NCI-H2029 treated with DMSO at 0.1 percent for 48 hours (cell line): ENCODE results near the gene ZCCHC17.
A peak's percentile ranks its signal among the peaks of the same experiment; 100 is the strongest.
"Not testable (repeated sequence)": the region's sequence is repeated elsewhere in the genome, so short reads cannot be mapped to it uniquely, and the experiment has no call there.

ENCODE experiments used
- DNase-seq: peaks from one replicate; lab custom pipeline; 2025; lab: John Stamatoyannopoulos, UW

Gene ZCCHC17

GRCh38 chr1:31296486-31297276 is at the start of gene ZCCHC17, which contains the start of gene SNRNP40:
Gene ZCCHC17 (plus strand): TSS chr1:31297032. CDS start chr1:31310099, 13,067 bp downstream.
Gene SNRNP40 (minus strand): TSS chr1:31296788. CDS start chr1:31296751, 37 bp downstream.
- peak; percentile 93 for DNase-seq

- no peak for DNase-seq
These were observed 48.6 kb upstream of the ZCCHC17 start for GRCh38 chr1:31248276-31248675.

- DNase-seq: no peak
These were observed 47.0 kb upstream of the ZCCHC17 start for GRCh38 chr1:31249854-31250253.

GRCh38 chr1:31257213-31257612 is 39.6 kb upstream of the ZCCHC17 start:
- no peak for DNase-seq

- DNase-seq: no peak
These were observed 38.3 kb upstream of the ZCCHC17 start for GRCh38 chr1:31258581-31258980.

GRCh38 chr1:31259746-31260145 is 37.1 kb upstream of the ZCCHC17 start:
- DNase-seq: no peak

- DNase-seq: no peak
These were observed 34.9 kb upstream of the ZCCHC17 start for GRCh38 chr1:31261916-31262315.

- DNase-seq: not testable (repeated sequence)
These were observed 34.4 kb upstream of the ZCCHC17 start for GRCh38 chr1:31262393-31262792.

- no peak for DNase-seq
These were observed 33.4 kb upstream of the ZCCHC17 start for GRCh38 chr1:31263408-31263807.

- DNase-seq: no peak
These were observed 31.9 kb upstream of the ZCCHC17 start for GRCh38 chr1:31264790-31265386.

- no peak for DNase-seq
These were observed 30.3 kb upstream of the ZCCHC17 start for GRCh38 chr1:31266547-31266946.

- no peak for DNase-seq
These were observed 24.5 kb upstream of the ZCCHC17 start for GRCh38 chr1:31272369-31272768.

GRCh38 chr1:31273619-31274018 is 23.2 kb upstream of the ZCCHC17 start:
- DNase-seq: no peak

- not testable (repeated sequence) for DNase-seq
These were observed 14.4 kb upstream of the ZCCHC17 start for GRCh38 chr1:31282426-31282825.

- not testable (repeated sequence) for DNase-seq
These were observed 9.0 kb upstream of the ZCCHC17 start for GRCh38 chr1:31287791-31288190.

- no peak for DNase-seq
These were observed 7.8 kb upstream of the ZCCHC17 start for GRCh38 chr1:31289021-31289420.

- DNase-seq: no peak
These were observed 852 bp upstream of the ZCCHC17 start for GRCh38 chr1:31295874-31296485.

- DNase-seq: no peak
These were observed 730 bp downstream of the ZCCHC17 start for GRCh38 chr1:31297277-31298247.

GRCh38 chr1:31299365-31299764 is 2.5 kb downstream of the ZCCHC17 start:
- no peak for DNase-seq

- no peak for DNase-seq
These were observed 3.4 kb downstream of the ZCCHC17 start for GRCh38 chr1:31300193-31300592.

- no peak for DNase-seq
These were observed 6.0 kb downstream of the ZCCHC17 start for GRCh38 chr1:31302709-31303441.
